SK-N-MC (cell line): ENCODE results near the gene PEX11A.

ENCODE experiments used
- EZH2 ChIP-seq: fragments of 200-600 bp; sonication (generic); IDR thresholded peaks from one replicate; pipeline ENCODE4 v1.6.1; 2017; ENCODE audit warnings: antibody characterized with exemption
- POLR2AphosphoS5 ChIP-seq: IDR thresholded peaks from 2 replicates; pipeline ENCODE4 v1.6.1; 2012; ENCODE audit warnings: mild to moderate bottlenecking, low read depth, low read length, borderline replicate concordance

DNA sequence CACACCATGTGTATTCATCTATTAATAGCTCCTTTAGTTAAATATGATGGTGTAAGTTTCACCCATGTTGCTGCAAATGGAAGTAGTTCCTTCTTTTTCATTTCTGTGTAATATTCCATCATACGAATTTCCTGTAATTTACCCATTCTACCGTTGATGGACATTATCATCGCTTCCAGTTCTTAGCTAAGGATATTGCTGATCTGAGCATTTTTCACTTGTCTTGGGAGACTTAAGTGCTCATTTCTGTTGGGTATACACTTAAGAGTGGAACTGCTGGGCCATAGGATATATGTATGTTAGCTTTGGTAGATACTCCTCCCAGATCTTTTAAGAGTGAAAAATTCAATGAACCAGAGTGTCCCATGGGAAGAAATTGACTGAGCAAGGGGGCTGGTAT is 22.4 kb downstream of the PEX11A start:
- TF ChIP-seq EZH2: no peak
- no peak for TF ChIP-seq POLR2AphosphoS5
